Lung microvascular endothelial cell (primary cell): Measurements from ENCODE around the gene ARHGEF6. TPM values are rescaled to one million over a fixed set of nuclear protein-coding genes. Genes with fewer than 3 reads are reported as not detected.

Source experiments
- DNase-seq, 2 donors: peaks; one replicate each; pipeline versions ENCODE4 v3.0.0 to v3.0.0-alpha.2; 2010; ENCODE audit warnings: low read depth in 2 of 2
- total RNA-seq: library from RNA; depleted of rRNA; stranded (reverse); fragments of >200 nt; gene quantifications from 2 replicates; pipeline ENCODE4 v1.2.1, GENCODE V29; 2014

Gene ARHGEF6
- total RNA-seq, 1 donor from 2014 or later, result 12.7 TPM

DNA sequence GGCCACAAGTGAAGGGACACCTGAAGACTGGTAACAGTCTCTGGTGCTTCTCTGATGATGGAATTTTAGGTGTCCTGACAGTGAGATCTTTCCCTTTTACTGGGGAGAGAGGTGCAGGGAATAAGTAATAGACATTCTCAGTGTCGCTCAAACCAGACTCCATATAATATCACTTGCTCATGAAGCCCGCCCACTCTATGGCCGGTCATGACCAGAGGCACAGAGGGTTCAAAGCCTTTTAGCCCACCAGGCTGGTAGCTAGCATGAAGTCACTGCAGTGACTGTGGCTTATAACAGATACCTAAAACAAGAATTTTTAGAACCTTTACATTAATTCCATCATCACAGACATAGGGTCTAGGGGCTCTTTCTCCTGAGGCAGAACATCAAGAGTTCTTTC lies 129.9 kb downstream of the ARHGEF6 start:
- DNase-seq, result no peak

DNA sequence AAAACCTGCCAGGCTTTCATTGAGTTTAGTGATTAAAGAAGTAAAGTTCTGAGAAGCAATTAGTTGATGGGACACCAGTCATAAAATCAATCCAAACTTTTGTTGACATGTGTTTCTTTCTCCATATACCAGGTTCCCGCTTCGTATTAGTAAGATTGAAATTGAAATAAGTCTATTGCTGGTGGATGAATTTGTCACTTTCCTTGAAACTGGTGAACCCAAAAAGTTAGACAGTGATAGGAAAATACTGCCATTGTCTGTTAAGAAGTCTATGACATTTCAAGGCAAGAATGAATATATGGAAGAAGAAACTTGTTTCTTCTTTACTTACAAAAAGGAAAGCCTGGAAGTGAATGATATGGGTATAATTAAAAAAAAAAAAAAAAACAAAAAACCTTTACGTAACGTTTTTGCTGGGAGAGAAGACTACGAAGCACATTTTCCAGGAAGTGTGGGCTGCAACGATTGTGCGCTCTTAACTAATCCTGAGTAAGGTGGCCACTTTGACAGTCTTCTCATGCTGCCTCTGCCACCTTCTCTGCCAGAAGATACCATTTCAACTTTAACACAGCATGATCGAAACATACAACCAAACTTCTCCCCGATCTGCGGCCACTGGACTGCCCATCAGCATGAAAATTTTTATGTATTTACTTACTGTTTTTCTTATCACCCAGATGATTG lies 132.9 kb downstream of the ARHGEF6 start, which contains the start of gene CD40LG:
Gene CD40LG (plus strand): TSS at position 482 of the 684 bp plus-strand sequence. CDS start 91 bp downstream, at position 573.
- no peak for DNase-seq

DNA sequence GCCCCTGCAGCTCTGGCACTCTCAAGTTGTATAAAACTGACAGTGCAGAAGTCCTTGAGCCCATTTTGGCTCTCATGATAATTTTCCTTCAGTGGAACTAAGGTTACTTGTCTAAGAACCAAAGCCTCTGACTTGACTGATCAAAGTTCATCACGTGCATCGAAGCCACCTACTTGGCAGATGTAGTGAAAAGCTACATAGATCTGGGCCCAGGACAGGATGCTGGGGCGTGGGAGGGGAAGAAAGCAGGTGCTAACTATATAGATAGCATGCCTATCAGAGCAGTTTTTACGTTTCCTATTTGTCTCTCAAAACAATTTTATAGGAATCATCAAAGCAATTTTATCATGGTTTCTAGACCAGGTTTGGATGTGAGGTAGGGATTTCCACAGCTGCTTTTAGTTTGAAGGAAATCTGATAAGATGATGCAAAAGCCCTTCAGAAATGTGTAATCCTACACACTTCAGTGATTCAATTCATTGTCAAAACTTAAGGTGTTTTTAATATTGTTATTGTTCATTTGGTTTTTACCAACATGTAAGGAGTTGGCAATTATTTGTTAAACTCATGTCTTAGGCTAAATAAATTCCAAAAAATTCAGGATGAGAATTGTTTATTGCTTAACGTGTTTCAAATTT lies 134.0 kb downstream of the ARHGEF6 start:
- no peak for DNase-seq

DNA sequence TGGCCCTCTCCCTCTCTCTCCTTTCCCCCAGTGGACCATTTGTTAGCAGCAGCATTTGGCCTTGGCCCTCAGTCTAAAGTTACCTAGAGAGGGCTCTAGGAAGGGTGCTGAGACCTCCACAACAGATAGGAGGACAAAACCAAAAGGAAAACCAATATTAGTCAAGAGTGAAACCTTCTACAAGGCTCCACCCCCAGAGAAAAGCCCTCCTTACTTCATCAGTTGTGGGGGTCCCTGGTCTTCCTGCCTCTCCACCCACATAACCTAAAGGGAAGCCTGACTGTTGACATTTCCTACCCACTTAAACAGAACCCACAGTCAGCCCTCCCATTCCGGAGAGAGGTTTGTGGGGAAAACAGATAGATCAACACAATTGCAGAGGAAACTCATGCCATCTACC lies 137.5 kb downstream of the ARHGEF6 start:
- DNase-seq, result no peak

DNA sequence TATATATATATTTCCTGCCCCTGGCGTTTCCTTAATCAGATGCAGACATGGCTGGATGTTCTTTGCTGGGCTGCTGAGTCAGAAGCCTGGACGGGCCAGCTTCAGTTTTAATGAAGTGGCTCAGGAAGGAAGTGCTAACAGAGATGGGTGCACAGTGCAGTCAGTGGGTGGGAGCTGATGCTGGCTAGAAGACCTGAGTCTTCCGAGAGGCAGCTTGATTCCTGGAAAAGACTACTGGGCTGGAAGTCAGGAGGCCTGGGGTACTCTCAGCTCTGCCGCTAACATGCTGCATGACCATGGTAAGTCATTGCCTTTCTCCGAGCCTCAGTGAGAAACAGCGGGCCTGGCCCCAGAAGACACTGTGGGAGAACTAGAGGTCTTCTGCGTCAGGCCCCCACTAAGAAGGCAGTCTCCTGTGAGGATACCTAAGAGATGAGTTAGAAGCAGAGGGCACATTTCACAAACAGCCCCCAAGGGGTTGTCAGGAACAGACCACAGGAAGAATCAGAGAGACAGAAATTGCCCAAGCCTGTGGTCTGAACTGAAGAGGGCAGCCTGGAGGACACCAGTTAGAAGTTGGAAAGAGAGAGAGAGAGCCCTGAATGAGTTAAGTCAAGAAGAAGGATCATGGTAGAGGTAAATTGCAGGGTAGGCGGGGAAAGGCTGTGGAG lies 141.1 kb downstream of the ARHGEF6 start:
- DNase-seq, result peak in 1 of 2 donors; percentile 15

DNA sequence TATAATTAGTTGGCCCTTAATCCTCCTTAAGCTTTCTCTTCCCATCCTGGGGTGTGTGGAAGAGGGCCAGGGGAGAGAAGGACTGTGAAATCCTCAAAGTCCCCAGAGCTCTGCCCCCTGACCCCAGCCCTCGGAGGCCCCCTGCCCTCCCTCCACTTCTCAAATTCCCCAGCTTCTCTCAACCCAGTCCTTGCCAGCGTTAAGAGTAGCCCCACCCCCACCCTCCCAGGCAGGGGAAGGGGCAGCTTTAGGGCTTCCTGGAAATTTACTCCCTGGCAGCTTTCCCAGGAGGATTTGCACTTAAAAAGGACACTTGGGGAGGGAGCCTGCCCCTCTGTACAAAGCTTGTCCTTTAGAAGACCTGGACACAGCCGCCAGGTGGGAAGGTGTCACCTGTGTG lies 144.6 kb downstream of the ARHGEF6 start:
- DNase-seq, result no peak

DNA sequence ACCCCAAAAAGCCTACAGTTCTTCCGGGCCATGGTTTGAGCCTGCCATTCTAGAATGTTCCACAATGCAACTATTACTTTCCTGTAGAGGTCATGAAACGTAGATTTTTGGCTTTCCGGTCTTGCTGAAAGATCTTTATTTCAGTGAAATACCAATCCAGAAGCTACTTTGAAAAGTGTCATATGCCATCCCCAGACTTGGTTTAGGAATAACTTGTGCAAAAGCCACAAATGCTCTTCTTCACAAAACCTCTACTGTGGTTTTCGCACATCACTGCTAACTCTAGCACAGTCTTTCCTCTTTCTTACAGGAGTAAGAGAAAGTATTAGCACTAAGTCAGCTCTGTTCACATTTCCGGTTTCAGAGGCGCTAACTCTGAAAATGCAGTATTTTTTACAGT lies 145.5 kb downstream of the ARHGEF6 start:
- no peak for DNase-seq

DNA sequence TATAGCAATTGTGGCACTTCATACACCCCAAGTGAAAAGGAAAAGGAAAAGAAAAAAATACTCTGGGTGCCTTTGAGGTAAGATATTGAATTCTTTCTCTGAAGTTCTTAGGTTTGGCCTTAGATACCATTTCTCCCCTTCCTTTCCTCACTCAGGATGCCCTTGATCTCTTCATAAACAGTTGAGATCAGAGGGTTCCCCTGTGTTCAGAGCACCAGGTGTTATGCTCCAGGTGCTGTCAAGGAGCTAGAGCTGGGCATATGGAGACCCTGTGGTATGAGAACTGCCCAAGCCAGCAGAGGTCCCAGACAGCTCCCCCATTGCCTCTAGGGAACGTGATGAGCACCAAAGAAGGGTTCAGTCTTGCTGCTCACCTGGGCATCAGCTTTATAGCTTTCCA lies 149.9 kb downstream of the ARHGEF6 start:
- DNase-seq, result no peak

DNA sequence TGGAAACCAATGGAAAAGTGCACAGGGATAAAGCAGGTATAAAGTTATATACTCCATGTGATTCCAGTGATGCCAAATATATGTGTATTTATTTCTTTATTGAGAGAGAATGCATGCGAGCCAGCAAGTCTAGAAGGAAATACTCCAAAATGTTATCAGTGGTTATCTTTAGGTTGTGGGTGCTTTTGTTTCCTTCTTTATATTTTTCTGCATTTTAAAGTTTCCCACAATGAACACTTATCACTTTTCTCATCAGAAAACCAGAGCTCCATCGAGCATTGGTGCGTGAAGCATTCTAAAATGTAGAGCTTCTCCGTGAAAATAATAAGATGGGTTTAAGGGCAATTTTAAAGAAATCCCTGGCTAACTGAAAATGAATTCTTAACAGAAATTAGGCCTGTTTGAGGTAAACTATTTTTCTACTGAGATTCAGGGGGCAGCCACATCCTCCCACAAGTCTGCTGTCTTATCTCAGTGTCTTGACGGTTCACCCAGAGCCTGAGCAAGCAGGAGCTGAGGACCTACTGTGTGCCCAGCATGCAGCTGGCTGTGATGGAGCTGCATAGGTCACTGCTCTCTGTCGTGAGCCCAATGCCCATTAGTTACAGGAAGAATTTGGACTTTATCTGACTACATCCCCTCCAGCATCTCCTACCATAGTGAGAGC lies 151.5 kb downstream of the ARHGEF6 start:
- DNase-seq, result no peak

DNA sequence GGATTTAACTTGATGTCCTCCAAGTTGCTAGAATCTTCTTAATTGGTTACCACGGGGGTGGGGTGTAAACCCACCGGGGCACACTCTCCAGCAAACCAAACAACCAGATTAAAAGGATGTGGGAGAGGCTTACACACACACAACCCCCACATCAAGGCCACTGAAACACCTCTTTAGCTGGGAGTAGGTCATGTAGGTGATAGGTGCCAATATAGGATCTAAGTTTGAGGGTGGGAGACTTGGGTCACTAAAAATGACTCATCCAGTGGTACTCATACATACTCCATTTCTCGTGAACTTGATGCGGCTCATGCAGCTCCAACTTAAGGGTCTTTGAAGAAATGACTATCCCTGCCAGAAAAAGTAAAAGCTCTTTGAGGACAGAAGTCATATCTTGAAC lies 153.3 kb downstream of the ARHGEF6 start:
- no peak for DNase-seq

DNA sequence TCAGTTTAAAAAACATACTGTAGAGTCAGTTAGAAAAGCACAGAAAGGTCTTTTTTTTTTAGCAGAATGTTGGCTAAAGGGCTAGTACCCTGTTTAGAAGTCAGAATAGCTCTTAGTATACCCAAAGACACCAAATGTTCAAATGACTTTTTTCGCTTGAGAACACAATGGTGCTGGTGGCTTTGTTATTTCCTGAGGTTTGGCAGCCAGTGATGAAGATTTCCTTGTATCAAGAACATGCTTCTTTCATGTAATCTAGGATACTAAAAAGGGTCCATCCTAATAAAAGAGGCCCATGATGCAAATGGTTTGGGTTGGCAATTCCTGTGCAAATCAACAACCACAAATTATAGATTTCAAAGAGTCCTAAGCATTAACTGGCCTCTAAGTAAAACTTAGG lies 153.8 kb downstream of the ARHGEF6 start:
- no peak for DNase-seq

DNA sequence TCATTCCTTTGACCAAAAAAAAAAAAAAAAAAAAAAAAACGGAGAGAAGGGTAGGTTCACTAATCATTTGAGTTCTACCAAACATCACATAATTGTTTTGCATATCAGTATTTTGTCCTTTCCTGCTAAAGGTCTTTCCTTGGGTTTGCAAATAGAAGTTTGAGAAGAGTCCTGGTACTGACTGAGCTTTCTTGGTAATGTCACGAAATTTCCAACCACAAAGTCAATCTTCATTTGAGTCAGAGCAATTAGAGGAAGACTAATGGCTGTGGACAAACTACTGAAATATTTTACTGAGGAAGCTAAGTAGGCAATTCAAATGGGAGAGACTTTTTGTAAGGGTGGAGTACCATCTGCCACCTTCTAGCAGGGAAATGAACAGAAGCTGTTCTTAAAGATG lies 154.5 kb downstream of the ARHGEF6 start:
- no peak for DNase-seq

DNA sequence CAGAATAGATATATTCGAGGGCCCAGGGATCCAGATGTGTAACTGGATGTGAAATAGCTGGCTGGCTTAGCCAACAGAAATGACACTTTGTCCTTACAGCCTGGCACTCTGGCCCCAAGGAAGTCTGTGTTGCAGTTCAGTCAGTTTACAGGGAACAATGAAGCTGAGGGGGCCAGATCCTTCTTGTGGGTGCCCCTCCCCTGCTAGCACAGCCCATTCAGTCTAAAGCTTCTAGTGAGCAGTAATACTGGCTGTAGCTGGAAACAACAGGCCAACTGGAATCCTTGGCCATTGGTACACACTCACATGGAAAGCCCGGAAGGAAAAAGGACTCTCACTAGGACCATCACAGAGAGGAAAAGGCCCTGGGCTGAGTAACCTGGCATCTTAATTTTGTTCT lies 155.5 kb downstream of the ARHGEF6 start:
- no peak for DNase-seq

DNA sequence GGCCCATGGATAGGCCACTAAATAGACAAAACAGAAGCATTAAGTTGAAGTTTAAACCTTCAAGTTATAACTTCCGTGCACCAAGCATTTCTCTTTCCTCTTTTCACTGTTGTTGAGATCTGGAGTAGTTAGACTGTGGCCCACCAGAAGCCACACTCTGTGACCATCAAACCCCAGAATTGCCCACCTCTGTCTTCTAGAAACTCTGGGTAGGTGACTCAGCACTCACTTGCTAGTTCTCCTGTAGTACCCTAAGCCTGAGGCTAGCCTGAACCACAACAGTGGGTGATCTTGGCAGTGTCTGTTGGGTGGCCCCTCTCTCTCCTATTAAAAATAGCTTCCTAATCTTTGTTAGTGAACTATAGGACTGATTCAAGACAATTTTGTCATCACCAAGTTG lies 157.3 kb downstream of the ARHGEF6 start:
- no peak for DNase-seq

DNA sequence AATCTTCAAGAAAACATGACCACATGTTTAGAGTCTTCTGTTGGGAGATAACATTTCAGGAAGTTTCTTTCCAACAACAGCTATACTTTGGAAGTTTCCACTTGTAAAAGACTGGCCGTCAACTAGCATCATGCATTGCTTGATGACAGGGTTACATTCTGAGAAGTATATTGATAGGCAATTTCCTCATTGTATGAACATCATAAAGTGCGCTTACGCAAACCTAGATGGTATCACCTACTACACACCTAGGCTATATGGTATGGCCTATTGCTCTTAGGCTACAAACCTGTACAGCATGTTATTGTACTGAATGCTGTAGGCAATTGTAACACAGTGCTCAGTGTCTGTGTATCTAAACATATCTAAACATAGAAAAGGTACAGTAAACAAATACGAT lies 158.2 kb downstream of the ARHGEF6 start:
- DNase-seq, result no peak

DNA sequence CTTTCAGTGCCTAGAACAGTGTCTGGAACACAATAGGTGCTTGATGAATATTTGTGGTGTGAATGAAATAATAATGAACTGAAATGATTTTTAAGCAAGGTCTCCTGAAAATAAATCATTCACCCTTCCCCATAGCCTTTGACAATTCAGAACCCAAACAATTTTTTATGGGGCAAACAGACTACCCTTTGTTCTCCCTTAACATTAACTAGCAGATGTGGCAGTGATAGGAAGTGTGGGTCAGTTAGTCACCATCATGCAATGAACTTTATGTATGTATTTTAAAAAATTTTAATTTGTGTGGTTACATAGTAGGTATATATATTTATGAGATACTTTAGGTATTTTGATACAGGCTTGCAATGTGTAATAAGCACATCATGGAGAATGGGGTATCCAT lies 160.0 kb downstream of the ARHGEF6 start:
- DNase-seq, result no peak

DNA sequence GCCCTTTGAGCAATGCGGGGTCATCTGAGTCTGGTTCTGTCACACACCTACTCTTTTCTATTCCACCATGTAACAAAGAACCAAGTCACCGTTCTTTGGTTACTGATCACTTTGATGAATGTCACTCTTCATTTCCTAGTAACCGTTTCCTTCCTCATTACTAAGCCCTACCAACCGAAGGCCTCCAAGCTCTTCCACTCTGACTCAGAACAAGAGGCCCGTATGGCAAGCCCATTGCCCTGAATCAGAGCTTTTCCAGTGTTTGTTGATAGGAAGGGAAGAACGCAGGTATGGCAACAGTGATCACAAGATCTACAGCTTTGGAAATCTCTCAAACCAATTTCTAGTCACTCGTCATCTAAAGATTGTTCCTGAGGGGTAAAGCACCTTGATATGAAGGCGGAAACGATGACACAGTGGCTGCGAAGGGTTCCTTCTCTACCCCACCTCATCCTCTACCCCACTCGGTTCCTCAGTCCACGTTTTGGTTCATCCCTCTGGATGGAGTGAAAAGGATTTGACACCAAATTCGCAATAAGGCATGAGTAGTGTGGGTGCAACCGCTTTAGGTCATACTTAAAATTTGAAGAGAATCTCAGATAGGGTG lies 160.7 kb downstream of the ARHGEF6 start:
- peak in 1 of 2 donors; percentile 1 for DNase-seq

DNA sequence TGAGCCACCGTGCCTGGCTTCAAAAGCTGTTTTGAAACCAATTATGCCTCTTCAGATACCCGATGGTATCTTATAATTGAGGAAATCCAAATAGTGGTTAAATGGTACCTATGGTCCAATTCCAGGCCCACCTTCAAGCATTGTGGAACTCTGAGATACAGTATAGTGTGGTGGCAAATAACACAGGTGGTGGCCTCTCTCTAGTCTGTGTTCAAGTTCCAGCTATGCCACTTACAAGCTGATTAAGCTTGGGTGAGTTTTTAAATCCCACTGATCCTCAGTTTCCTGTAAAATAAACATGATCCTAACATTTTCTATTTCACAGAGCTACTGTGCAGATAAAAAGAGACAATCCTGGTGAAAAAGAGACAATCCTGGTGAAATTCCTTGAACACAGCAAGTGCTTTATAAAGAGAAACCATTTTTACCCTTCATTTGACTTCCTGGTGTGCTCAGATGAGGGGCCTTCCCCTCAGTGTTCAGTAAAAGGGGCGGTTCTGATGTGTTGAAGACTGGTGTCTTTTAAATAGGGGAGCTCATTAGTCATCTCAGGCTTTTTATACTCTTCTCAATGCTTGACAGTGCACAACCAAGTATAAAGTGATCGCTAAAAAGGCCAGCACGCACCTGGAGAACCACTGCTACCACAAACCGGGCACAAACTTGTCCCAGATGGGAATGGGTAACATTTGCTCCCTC lies 163.6 kb downstream of the ARHGEF6 start:
- DNase-seq, result no peak
